Right lobe of liver (tissue), 4 donors: ENCODE measurements around the gene GRAMD2B.

Source experiments
- CTCF ChIP-seq, 4 donors: fragments of 200-600 bp in 3 of 4; fragments of 450-650 bp in 1 of 4; IDR thresholded peaks; one replicate each; pipeline versions ENCODE4 v1.5.1 to v1.8.0; 2016 to 2022; ENCODE audit warnings: antibody characterized with exemption in 4 of 4, mild to moderate bottlenecking in 2 of 4
- POLR2A ChIP-seq: fragments of 450-650 bp; IDR thresholded peaks from one replicate; pipeline ENCODE4 v1.6.1; 2017; ENCODE audit warnings: antibody characterized with exemption, mild to moderate bottlenecking
- donor health status: DM: no; HTN: no; CAD: no.
- donor health status: DM: no; HTN: no; CAD: no.
- donor health status: DM: no; HTN: yes; CAD: no.

GRCh38 chr5:126523818-126524510 lies 100.8 kb downstream of the GRAMD2B start:
- TF ChIP-seq CTCF (IDR thresholded peaks at IDR 0.05), result no peak
- TF ChIP-seq POLR2A, result no peak
